ENCODE data around the gene CTSC. TPM values are rescaled to one million over a fixed set of nuclear protein-coding genes. Genes with fewer than 3 reads are reported as not detected.

The CTSC gene
- total RNA-seq, 1 donor from 2014 or later = 82.4 TPM

GRCh38 chr11:88306785-88307184 is 30.8 kb downstream of the CTSC start:
- DNase-seq (ENCODE audit: low spot score) = no peak
- no peak overlapping the region for H3K27ac Mint-ChIP-seq
- no peaks in the 10 kb centered on the region for H3K27me3 Mint-ChIP-seq (ENCODE audit: low read depth)
- H3K4me1 Mint-ChIP-seq (ENCODE audit: low read depth) = peaks cover 32% of the 10 kb centered on the region
- H3K4me3 Mint-ChIP-seq (ENCODE audit: low read depth) = no peak overlapping the region
- peaks cover 8% of the 10 kb centered on the region for H3K9me3 Mint-ChIP-seq
- H3K36me3 Mint-ChIP-seq (ENCODE audit: low read depth) = peaks cover 83% of the 10 kb centered on the region
- intact Hi-C loops (cut with micrococcal nuclease) = loop anchor here (10.0 kb wide), 1 partner anchor 228 kb away; no protein-coding TSS in a partner anchor

- H3K27ac Mint-ChIP-seq = peak overlapping the region; percentile 29
- peaks cover 85% of the 10 kb centered on the region for H3K36me3 Mint-ChIP-seq (ENCODE audit: low read depth)
- DNase-seq (ENCODE audit: low spot score) = no peak
- H3K4me1 Mint-ChIP-seq (ENCODE audit: low read depth) = peaks cover 39% of the 10 kb centered on the region
- H3K9me3 Mint-ChIP-seq = peaks cover 8% of the 10 kb centered on the region
- no peaks in the 10 kb centered on the region for H3K27me3 Mint-ChIP-seq (ENCODE audit: low read depth)
- no peak overlapping the region for H3K4me3 Mint-ChIP-seq (ENCODE audit: low read depth)
- intact Hi-C loops (cut with micrococcal nuclease) = loop anchor here (10.0 kb wide), 1 partner anchor 229 kb away; no protein-coding TSS in a partner anchor
These were observed 32.1 kb downstream of the CTSC start for GRCh38 chr11:88305430-88305829.

GRCh38 chr11:88304352-88304751 is 33.2 kb downstream of the CTSC start:
- peaks cover 8% of the 10 kb centered on the region for H3K9me3 Mint-ChIP-seq
- DNase-seq (ENCODE audit: low spot score) = no peak
- no peak overlapping the region for H3K27ac Mint-ChIP-seq
- no peak overlapping the region for H3K4me3 Mint-ChIP-seq (ENCODE audit: low read depth)
- H3K4me1 Mint-ChIP-seq (ENCODE audit: low read depth) = peaks cover 37% of the 10 kb centered on the region
- intact Hi-C loops (cut with micrococcal nuclease) = loop anchor here (10.0 kb wide), 1 partner anchor 230 kb away; no protein-coding TSS in a partner anchor
- peaks cover 94% of the 10 kb centered on the region for H3K36me3 Mint-ChIP-seq (ENCODE audit: low read depth)
- no peaks in the 10 kb centered on the region for H3K27me3 Mint-ChIP-seq (ENCODE audit: low read depth)

GRCh38 chr11:88303037-88303436 is 34.5 kb downstream of the CTSC start:
- Mint-ChIP-seq H3K4me3 (ENCODE audit: low read depth) (no peak overlapping the region), H3K27ac (peak overlapping the region; percentile 62), H3K9me3 (peaks cover 8% of the 10 kb centered on the region), H3K4me1 (ENCODE audit: low read depth) (peaks cover 37% of the 10 kb centered on the region), H3K36me3 (ENCODE audit: low read depth) (peaks cover 94% of the 10 kb centered on the region), H3K27me3 (ENCODE audit: low read depth) (no peaks in the 10 kb centered on the region)
- intact Hi-C loops (cut with micrococcal nuclease) = loop anchor here (1.0 to 10.0 kb wide), 2 partner anchors 33 to 232 kb away; no protein-coding TSS in a partner anchor
- no peak for DNase-seq (ENCODE audit: low spot score)

GRCh38 chr11:88301488-88302140 is 35.9 kb downstream of the CTSC start:
- H3K4me3 Mint-ChIP-seq (ENCODE audit: low read depth) = no peak overlapping the region

GRCh38 chr11:88300888-88301487 is 36.5 kb downstream of the CTSC start:
- Mint-ChIP-seq H3K9me3 (peaks cover 3% of the 10 kb centered on the region), H3K4me1 (ENCODE audit: low read depth) (peaks cover 37% of the 10 kb centered on the region), H3K36me3 (ENCODE audit: low read depth) (peaks cover 94% of the 10 kb centered on the region), H3K4me3 (ENCODE audit: low read depth) (no peak overlapping the region), H3K27me3 (ENCODE audit: low read depth) (no peaks in the 10 kb centered on the region), H3K27ac (peak overlapping the region; percentile 77)
- no peak for DNase-seq (ENCODE audit: low spot score)
- intact Hi-C loops (cut with micrococcal nuclease) = loop anchor here (1.0 to 10.0 kb wide), 2 partner anchors 56 to 234 kb away; no protein-coding TSS in a partner anchor

More at GRCh38 chr11:88301488-88302140, 35.9 kb downstream of the CTSC start:
- Mint-ChIP-seq H3K4me1 (ENCODE audit: low read depth) (peaks cover 37% of the 10 kb centered on the region), H3K27me3 (ENCODE audit: low read depth) (no peaks in the 10 kb centered on the region), H3K27ac (peak overlapping the region; percentile 77), H3K9me3 (peaks cover 8% of the 10 kb centered on the region), H3K36me3 (ENCODE audit: low read depth) (peaks cover 95% of the 10 kb centered on the region)
- intact Hi-C loops (cut with micrococcal nuclease) = loop anchor here (1.0 to 10.0 kb wide), 2 partner anchors 56 to 233 kb away; no protein-coding TSS in a partner anchor
- DNase-seq (ENCODE audit: low spot score) = no peak

- no peaks in the 10 kb centered on the region for H3K27me3 Mint-ChIP-seq (ENCODE audit: low read depth)
- H3K4me1 Mint-ChIP-seq (ENCODE audit: low read depth) = peaks cover 26% of the 10 kb centered on the region
- no peak for DNase-seq (ENCODE audit: low spot score)
- H3K36me3 Mint-ChIP-seq (ENCODE audit: low read depth) = peaks cover 94% of the 10 kb centered on the region
- no peak overlapping the region for H3K4me3 Mint-ChIP-seq (ENCODE audit: low read depth)
- intact Hi-C loops (cut with micrococcal nuclease) = no loop called here
- H3K9me3 Mint-ChIP-seq = no peaks in the 10 kb centered on the region
- H3K27ac Mint-ChIP-seq = no peak overlapping the region
These were observed 39.7 kb downstream of the CTSC start for GRCh38 chr11:88297863-88298262.

- Mint-ChIP-seq H3K4me3 (ENCODE audit: low read depth) (no peak overlapping the region), H3K36me3 (ENCODE audit: low read depth) (peaks cover 93% of the 10 kb centered on the region), H3K9me3 (no peaks in the 10 kb centered on the region), H3K27me3 (ENCODE audit: low read depth) (no peaks in the 10 kb centered on the region), H3K4me1 (ENCODE audit: low read depth) (peaks cover 22% of the 10 kb centered on the region), H3K27ac (no peak overlapping the region)
- DNase-seq (ENCODE audit: low spot score) = no peak
- intact Hi-C loops (cut with micrococcal nuclease) = no loop called here
These were observed 40.1 kb downstream of the CTSC start for GRCh38 chr11:88297421-88297820.

- Mint-ChIP-seq H3K36me3 (ENCODE audit: low read depth) (peaks cover 89% of the 10 kb centered on the region), H3K27ac (no peak overlapping the region), H3K27me3 (ENCODE audit: low read depth) (no peaks in the 10 kb centered on the region), H3K4me1 (ENCODE audit: low read depth) (peaks cover 6% of the 10 kb centered on the region), H3K4me3 (ENCODE audit: low read depth) (no peak overlapping the region), H3K9me3 (no peaks in the 10 kb centered on the region)
- DNase-seq (ENCODE audit: low spot score) = no peak
- intact Hi-C loops (cut with micrococcal nuclease) = no loop called here
These were observed 42.5 kb downstream of the CTSC start for GRCh38 chr11:88295028-88295427.

- Mint-ChIP-seq H3K9me3 (no peaks in the 10 kb centered on the region), H3K4me3 (ENCODE audit: low read depth) (no peak overlapping the region), H3K36me3 (ENCODE audit: low read depth) (peaks cover 86% of the 10 kb centered on the region), H3K27me3 (ENCODE audit: low read depth) (no peaks in the 10 kb centered on the region), H3K4me1 (ENCODE audit: low read depth) (peaks cover 6% of the 10 kb centered on the region), H3K27ac (no peak overlapping the region)
- no peak for DNase-seq (ENCODE audit: low spot score)
- intact Hi-C loops (cut with micrococcal nuclease) = no loop called here
These were observed 43.6 kb downstream of the CTSC start for GRCh38 chr11:88293931-88294330.

GRCh38 chr11:88292171-88292843 is 45.2 kb downstream of the CTSC start:
- peaks cover 6% of the 10 kb centered on the region for H3K4me1 Mint-ChIP-seq (ENCODE audit: low read depth)
- no peak overlapping the region for H3K27ac Mint-ChIP-seq
- no peaks in the 10 kb centered on the region for H3K9me3 Mint-ChIP-seq
- intact Hi-C loops (cut with micrococcal nuclease) = no loop called here
- H3K36me3 Mint-ChIP-seq (ENCODE audit: low read depth) = peaks cover 87% of the 10 kb centered on the region
- H3K4me3 Mint-ChIP-seq (ENCODE audit: low read depth) = no peak overlapping the region
- DNase-seq (ENCODE audit: low spot score) = no peak
- H3K27me3 Mint-ChIP-seq (ENCODE audit: low read depth) = no peaks in the 10 kb centered on the region

GRCh38 chr11:88288560-88288959 is 49.0 kb downstream of the CTSC start:
- Mint-ChIP-seq H3K36me3 (ENCODE audit: low read depth) (peaks cover 65% of the 10 kb centered on the region), H3K9me3 (no peaks in the 10 kb centered on the region), H3K27me3 (ENCODE audit: low read depth) (no peaks in the 10 kb centered on the region), H3K4me1 (ENCODE audit: low read depth) (no peaks in the 10 kb centered on the region), H3K4me3 (ENCODE audit: low read depth) (no peak overlapping the region), H3K27ac (no peak overlapping the region)
- intact Hi-C loops (cut with micrococcal nuclease) = no loop called here
- DNase-seq (ENCODE audit: low spot score) = no peak
